Measurements from ENCODE around the gene DBP. TPM values are rescaled to one million over a fixed set of nuclear protein-coding genes. Genes with fewer than 3 reads are reported as not detected.

The DBP gene
- total RNA-seq, 6 donors from 2014 or later: 5.2 to 25.4 (median 10.0) TPM

DNA sequence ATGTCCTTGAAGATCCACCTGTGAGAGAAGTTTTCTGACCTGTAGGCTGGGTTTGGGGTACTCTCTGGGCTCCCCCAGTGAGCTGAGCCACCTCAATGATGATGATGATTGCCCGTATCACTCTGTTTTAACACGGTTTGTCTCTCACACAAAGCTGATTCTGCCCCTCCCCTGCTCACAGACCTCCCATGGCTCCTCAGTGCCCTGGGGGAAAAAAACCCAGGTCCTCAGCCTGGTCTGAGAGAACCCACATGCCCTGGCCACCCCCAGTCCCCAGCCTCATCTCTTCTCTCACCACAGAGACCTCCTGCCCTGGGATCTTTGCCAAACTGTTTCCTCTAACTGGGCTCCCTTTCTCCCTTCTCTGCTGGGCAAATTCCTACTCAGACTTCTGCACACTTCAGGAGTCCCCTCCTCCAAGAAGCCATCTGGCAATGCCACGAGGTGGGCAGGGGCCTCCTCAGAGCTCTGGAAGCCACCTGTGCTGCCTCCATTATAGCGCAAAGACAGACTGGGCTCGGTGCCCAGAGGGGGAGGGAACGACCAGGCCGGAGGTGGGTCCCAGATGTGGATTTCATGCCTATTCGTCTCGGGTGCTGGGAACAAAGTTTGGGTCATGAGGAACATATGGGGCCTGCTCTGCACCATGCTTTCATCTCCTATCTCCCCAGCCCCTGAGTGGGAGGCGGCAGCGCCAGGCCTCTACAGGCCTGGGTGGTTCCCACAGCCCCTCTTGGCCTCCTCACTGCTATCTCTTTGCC, 17.3 kb upstream of the DBP start:
- 57 to 67% methylated on average over 6 to 11 of the region's 11 CpGs for WGBS, 2 donors
- no peak for ATAC-seq (ENCODE audit: low FRiP score in 2 of 2)

DNA sequence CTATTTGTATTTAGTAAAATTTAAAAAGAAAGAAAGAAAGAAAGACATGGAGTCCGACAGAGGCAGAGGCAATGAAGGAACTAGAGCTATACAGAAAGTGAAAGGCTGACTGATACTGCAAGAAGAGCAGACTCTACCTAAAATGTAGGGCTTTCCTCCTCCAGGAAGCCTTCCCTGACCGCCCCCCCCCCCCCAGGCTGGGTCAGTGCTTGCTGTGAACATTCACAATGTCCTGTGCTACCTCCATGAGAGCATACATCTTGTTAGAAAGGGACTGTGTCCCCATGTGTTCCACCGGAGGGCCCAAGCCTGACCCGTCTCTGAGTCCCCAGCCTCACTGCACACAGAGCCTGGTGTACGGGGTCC, 14.5 kb upstream of the DBP start:
- DNase-seq (no peak), ATAC-seq (ENCODE audit: low FRiP score in 2 of 2) (no peak)
- H3K4me1 ChIP-seq: peaks cover 0 to 3% (median 0%) of the 10 kb centered on the region in 4 donors
- H3K36me3 ChIP-seq: no peaks in the 10 kb centered on the region
- no peak overlapping the region for H3K27ac ChIP-seq
- no peaks in the 10 kb centered on the region for H3K9me3 ChIP-seq
- TF ChIP-seq EP300 (IDR thresholded peaks at IDR 0.05) (no peak), POLR2A (IDR thresholded peaks at IDR 0.05) (no peak), POLR2AphosphoS5 (IDR thresholded peaks at IDR 0.05) (no peak)
- TF ChIP-seq, protein P1, sequence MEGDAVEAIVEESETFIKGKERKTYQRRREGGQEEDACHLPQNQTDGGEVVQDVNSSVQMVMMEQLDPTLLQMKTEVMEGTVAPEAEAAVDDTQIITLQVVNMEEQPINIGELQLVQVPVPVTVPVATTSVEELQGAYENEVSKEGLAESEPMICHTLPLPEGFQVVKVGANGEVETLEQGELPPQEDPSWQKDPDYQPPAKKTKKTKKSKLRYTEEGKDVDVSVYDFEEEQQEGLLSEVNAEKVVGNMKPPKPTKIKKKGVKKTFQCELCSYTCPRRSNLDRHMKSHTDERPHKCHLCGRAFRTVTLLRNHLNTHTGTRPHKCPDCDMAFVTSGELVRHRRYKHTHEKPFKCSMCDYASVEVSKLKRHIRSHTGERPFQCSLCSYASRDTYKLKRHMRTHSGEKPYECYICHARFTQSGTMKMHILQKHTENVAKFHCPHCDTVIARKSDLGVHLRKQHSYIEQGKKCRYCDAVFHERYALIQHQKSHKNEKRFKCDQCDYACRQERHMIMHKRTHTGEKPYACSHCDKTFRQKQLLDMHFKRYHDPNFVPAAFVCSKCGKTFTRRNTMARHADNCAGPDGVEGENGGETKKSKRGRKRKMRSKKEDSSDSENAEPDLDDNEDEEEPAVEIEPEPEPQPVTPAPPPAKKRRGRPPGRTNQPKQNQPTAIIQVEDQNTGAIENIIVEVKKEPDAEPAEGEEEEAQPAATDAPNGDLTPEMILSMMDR (IDR thresholded peaks at IDR 0.05): no peak
- 88% methylated on average over 2 to 5 of the region's 5 CpGs for WGBS, 2 donors
- no peak overlapping the region for H3K4me3 ChIP-seq
- no peaks in the 10 kb centered on the region for H3K27me3 ChIP-seq

More for the DNA sequence above, 17.3 kb upstream of the DBP start:
- Histone ChIP-seq H3K27ac (no peak overlapping the region), H3K36me3 (no peaks in the 10 kb centered on the region), H3K9me3 (no peaks in the 10 kb centered on the region), H3K4me1 (no peaks in the 10 kb centered on the region), H3K4me3 (no peak overlapping the region), H3K27me3 (no peaks in the 10 kb centered on the region)
- DNase-seq: no peak
- TF ChIP-seq POLR2A (IDR thresholded peaks at IDR 0.05) (no peak), POLR2AphosphoS5 (IDR thresholded peaks at IDR 0.05) (no peak), EP300 (IDR thresholded peaks at IDR 0.05) (no peak)
- TF ChIP-seq, protein P1 (IDR thresholded peaks at IDR 0.05): no peak

DNA sequence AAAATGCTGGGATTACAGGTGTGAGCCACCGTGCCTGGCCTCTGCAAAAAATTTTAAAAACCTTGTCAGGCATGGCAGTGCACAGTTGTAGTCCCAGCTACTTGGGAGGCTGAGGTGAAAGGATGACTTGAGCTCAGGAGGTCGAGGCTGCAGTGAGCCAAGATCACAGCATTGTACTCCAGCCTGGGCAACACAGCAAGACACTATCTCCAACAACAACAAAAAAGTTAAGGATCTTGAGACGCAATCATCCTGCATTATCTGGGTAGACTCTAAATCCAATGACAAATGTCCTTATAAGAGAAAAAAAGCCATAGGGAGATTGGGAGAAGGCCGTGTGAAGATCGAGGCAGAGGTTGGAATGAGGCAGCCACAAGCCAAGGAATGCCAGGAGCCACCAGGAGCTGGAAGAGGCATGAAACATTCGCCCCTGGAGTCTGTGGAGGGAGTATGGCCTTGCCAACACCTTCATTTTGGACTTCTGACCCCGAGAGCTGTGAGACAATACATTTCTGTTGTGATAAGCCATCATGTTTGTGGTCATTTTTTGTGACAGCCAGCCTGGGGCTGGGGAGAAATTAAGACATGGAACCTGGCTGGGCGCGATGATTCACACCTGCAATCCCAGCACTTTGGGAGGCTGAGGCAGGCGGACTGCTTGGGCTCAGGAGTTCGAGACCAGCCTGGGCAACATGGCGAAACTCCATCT, 13.9 kb upstream of the DBP start:
- no peaks in the 10 kb centered on the region for H3K9me3 ChIP-seq
- DNase-seq (no peak), ATAC-seq (ENCODE audit: low FRiP score in 2 of 2) (no peak)
- no peak for TF ChIP-seq EP300 (IDR thresholded peaks at IDR 0.05)
- TF ChIP-seq POLR2AphosphoS5 (IDR thresholded peaks at IDR 0.05): no peak
- no peaks in the 10 kb centered on the region for H3K27me3 ChIP-seq
- H3K36me3 ChIP-seq: no peaks in the 10 kb centered on the region
- no peak overlapping the region for H3K4me3 ChIP-seq
- WGBS, 2 donors: 91 to 93% methylated on average over 12 of the region's 12 CpGs
- H3K27ac ChIP-seq: no peak overlapping the region
- H3K4me1 ChIP-seq: peaks cover 0 to 7% (median 5%) of the 10 kb centered on the region in 4 donors

DNA sequence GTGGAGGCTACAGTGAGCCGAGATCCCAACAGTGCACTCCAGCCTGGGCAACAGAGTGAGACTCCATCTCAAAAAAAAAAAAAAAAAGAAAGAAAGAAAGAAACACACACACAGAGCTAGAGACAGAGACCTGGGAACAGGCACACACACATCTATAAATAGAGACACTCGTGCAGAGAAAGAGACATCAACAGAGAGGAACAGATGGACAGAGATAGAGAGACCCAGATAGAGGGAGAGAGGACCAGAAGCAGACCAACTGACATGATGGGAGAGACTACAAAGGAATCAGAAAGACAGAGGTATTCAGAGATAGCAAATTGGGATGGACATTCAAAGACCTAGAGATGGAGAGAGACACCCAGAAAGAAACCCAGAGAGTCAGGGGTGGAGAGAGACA, 11.0 kb upstream of the DBP start:
- 65 to 72% methylated on average over 2 of the region's 2 CpGs for WGBS, 2 donors
- Histone ChIP-seq H3K4me1 (peaks cover 17 to 23% (median 23%) of the 10 kb centered on the region in 4 donors), H3K9me3 (no peaks in the 10 kb centered on the region), H3K27me3 (no peaks in the 10 kb centered on the region), H3K4me3 (no peak overlapping the region), H3K36me3 (no peaks in the 10 kb centered on the region), H3K27ac (no peak overlapping the region)
- ATAC-seq (ENCODE audit: low FRiP score in 2 of 2): no peak
- no peak for DNase-seq
- TF ChIP-seq POLR2A (IDR thresholded peaks at IDR 0.05): no peak
- TF ChIP-seq, protein P1 (IDR thresholded peaks at IDR 0.05): no peak
- TF ChIP-seq EP300 (IDR thresholded peaks at IDR 0.05): no peak
- TF ChIP-seq POLR2AphosphoS5 (IDR thresholded peaks at IDR 0.05): no peak

DNA sequence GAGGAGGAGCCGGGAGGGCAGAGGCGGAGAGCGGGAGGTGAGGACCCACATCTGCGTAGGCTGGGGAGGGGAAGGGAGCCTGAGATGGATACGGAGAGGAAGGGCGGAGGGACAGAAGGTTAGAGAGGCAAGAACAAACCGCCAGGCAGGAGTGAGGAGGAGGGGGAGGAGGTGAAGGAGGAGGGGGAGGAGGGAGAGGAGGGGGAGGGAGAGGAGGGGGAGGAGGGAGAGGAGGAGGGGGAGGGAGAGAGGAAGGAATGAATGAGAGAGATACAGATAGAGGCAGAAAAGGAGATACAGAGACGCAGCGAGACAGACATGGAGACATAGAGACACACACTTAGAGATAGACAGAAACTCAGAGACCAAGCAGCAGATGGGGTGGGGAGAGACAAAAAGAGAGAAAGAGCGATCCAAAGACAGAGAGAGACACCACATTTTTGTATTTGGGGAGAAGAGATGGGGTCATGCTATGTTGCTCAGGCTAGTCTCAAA, 9.6 kb upstream of the DBP start:
- peak overlapping the region; percentile 74 to 92 (median 83) for H3K27ac ChIP-seq
- no peaks in the 10 kb centered on the region for H3K27me3 ChIP-seq
- no peaks in the 10 kb centered on the region for H3K9me3 ChIP-seq
- ATAC-seq (ENCODE audit: low FRiP score in 2 of 2) (no peak), DNase-seq (no peak)
- WGBS, 2 donors: 9 to 13% methylated on average over 8 to 10 of the region's 10 CpGs
- TF ChIP-seq, protein P1 (IDR thresholded peaks at IDR 0.05): peak in 1 of 6 experiments; percentile 4
- TF ChIP-seq POLR2AphosphoS5 (IDR thresholded peaks at IDR 0.05): no peak
- H3K4me3 ChIP-seq: peak overlapping the region in 3 of 4 donors; percentile 47 to 68 (median 50)
- H3K4me1 ChIP-seq: peaks cover 17 to 23% (median 23%) of the 10 kb centered on the region in 4 donors
- H3K36me3 ChIP-seq: no peaks in the 10 kb centered on the region
